Dermis microvascular lymphatic vessel endothelial cell (primary cell): ENCODE data around the gene CYB561D2. TPM values are rescaled to one million over a fixed set of nuclear protein-coding genes. Genes with fewer than 3 reads are reported as not detected.

Experiments
- DNase-seq, 2 donors: peaks; one replicate each; pipeline versions ENCODE4 v3.0.0 to v3.0.0-alpha.2; 2010; ENCODE audit warnings: low read depth in 2 of 2
- total RNA-seq: library from RNA; depleted of rRNA; stranded (reverse); fragments of >200 nt; gene quantifications from 2 replicates; pipeline ENCODE4 v1.2.1, GENCODE V29; 2014

CYB561D2 gene
- total RNA-seq, 1 donor from 2014 or later = 18.9 TPM

DNA sequence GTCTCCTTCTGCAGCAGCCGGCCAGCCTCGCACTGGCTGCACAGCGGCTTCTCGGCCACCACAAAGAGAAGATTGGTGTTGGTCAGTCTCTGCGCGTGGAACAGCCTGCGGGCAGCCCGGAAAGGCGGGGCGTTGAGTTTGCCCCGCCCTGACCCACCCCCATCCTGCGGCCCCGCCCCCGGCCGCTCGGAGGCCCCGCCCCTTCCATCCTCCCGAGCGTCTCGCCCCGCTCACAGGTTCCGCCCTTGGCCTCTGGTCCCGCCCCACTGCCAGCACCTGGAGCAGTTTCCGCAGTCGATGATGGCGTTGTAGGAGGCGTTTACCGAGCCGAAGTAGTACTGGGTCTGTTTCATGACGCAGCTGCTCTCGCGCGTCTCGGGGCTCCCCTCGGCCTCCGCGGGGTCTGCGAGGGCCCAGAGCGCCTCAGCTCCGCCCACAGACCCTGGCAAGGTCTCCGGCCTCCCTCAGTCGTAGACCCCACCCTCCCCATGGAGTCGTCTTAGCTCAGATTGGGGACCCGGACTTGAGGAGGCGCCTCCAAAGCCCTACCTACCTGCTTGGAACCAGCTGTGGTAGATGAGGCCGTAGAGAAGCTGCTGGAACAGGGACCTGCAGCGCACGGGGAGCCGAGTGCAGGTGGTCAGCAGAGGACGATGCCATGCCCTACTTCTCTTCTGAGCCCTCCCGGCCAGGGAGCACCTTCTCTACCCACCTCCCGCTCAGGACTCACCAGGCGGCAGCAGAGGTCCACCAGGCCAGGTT lies 14.6 kb downstream of the CYB561D2 start:
- peak in 1 of 2 donors; percentile 68 for DNase-seq

DNA sequence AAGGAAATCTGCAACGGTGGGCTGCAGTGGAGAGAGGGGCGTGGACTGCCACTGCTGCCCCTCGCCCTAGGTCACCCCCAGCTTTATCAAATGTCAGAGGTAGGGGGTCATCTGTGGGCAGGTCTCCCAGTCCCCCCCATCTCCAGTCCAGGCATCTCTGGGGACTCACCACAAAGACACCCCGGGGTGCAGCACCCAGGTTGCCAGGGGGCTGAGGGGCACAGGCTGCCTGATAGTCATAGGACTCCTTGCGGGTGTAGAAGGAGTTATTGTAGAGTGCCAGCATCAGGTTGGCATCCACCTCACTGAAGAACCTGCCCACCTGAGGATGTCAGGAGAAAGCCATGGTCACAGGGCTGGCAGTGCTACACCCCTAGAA lies 15.2 kb downstream of the CYB561D2 start:
- no peak for DNase-seq

DNA sequence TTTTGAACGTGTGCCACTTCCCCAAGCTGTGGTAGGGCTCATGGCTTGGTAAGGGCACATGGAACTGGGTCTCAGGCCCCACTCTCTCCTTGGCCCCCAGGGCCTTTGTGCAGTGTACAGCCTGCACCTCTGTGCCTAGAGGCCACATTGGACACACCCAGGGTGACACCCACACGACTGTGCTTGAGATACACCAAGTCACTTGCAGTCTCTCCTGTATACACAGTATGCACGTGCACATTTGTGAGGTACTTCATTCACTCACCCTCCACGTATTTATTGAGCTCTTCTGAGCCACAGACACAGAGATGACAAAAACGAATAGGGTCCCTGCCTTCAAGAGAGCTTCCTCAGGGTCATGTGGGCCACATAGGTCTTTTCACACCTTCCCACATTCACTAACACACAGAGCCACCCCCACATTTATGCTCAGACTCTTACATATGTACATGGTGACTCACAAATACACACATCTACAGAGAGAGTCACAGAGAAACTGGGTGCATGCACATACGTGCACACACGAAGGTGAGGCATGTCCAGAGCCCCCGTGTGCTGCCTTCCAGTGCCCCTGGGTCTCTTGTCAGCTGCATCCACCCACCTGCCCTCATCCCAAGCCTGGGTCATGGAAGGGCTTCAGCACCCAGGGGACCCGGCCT lies 18.5 kb downstream of the CYB561D2 start:
- DNase-seq = no peak

DNA sequence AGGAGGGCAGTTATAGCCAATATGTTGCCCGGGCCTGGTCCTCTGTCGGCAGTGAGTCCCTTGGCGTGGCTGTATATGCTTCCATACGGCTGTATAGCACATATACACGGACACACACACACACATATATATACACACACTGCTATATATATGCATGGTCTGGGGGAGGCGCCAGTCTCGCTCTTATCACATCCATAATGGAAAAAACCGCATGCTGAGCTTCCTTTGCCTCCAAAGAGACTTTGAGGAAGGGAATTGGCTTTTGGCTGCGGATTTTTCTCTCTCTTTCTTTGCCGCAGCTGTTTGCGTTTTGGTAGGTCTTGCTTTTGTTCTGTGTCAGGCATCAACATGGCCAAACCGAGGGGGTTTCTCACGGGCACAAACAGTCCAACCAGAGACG lies 19.9 kb downstream of the CYB561D2 start:
- DNase-seq = peak; percentile 46 to 54

DNA sequence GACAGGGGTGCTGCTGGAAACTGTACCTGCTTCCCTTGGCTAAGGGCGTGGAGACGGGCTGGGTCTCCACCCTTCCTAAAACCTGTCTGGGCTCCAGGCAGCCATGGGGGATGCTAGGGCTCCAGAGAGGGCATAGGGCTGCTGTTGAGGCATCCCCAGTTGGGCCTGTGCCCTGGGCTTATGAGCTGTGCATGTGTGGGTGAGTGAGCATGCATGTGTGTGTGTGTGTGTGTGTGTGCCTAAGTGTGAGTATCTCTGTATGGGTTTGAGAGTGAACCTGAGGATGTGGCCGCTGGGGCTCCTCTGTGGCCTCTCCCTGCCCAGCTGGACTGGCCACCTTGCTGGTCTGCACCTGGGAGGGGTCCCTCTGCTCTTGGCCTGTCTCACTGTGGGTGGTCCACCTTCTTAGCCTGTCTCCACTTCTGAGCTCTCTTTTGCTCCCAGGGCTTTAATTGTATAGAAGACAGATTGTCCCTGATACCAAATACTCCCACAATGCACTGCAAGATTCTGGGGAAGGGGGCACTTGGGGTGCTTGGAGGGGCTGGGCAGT lies 20.5 kb downstream of the CYB561D2 start:
- DNase-seq = no peak

DNA sequence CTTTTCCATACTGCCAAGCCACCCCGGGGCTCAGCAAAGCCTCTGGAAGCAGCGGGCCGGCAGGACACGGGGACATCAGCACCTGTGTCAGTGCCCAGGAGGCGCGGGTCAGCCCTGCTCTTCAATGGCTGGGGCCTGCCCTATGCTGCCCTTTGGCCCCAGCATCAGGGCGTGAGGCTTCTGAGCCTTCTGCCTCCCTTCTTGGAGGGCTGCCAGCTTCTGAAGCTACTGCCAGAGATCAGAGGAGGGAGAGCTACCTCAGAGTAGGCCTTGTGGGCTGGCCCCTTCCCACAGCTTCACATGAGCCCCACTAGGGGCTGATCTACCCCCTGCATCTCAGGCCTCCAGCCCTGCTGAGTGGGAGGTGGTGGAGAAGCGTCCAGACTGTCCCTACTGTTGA lies 21.7 kb downstream of the CYB561D2 start:
- no peak for DNase-seq

DNA sequence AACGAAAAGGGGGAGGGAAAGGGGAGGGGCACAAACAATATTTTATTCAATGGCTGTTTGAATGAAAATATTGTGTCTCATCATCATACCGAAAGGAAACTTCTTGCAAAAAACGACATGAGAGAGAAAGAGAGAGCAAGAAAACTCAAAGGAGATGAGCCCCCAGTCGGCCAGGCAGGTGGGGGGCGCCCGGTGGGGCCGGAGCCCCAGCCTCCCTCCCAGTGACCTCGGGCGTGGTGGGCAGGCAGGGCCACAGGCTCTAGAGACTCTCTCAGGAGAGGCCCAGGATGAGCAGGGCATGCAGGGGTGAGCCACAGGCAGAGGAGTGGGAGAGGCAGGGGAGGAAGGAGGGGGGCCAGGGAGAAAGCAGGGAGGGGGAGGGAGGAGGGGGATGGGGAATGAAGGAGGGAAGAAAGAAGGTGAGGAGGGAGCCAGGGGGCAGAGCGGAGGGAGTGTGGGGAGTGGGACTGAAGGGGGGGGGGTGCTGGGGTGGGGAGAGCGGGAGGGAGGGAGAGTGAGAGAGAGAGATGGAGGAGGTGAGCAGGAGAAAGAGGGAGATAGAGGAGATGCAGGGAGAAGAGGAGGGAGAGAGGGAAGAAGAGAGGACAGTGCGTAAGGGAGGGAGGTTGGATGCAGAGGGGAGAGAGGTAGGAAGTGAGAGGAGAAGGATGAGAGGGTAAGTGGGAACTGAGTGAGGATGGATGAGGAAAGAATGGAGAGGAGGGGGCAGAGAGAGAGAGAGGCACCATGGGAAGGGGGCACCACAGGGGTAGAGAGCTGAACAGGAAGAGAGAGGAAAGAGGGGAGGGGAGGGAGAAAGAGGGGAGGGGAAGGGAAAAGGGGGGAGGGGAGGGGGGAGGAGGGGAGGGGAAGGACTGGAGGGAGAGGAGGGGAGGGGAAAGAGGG lies 22.7 kb downstream of the CYB561D2 start:
- no peak for DNase-seq

DNA sequence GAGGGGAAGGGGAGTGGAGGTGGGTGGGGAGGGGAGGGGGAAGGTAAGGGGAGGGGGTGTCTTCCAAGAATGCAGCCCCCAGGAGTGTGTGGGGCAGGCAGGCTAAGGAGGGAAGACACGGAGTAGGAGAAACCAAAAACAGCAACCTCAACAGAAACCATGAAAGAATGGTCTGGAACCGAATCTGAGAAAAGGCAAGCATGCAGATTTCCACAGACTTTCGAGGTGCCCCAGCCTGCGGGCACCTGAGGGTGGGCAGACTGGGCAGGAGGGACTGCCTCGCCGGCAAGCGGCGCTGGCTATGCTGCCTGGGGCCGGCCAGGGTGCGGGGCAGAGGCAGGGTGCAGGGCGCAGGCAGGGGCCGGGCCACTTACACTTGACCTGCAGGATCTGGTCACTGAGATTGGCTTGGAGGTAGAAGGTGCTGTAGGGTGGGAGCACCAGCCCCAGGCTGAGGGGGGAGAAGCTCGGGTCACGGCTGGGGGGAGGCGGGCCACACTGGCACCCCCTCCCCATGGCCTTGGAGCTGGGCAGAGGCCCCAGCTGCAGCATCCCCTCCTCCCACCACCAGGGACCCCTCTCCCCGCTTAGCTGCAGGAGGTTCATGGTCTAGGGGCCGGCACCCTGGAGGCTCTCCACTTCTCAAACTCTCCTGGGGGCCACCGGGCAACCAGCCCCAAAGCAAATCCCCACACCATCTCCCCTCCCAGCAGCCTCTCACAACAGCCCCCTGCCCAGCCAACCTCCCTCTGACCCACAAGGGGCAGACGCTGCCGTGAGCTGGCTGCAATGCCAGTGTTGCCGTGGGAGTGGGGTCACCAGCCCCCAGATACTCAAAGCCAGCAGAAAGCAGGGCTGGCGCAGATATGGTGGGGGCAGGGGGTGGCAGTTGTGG lies 23.9 kb downstream of the CYB561D2 start:
- DNase-seq = no peak

DNA sequence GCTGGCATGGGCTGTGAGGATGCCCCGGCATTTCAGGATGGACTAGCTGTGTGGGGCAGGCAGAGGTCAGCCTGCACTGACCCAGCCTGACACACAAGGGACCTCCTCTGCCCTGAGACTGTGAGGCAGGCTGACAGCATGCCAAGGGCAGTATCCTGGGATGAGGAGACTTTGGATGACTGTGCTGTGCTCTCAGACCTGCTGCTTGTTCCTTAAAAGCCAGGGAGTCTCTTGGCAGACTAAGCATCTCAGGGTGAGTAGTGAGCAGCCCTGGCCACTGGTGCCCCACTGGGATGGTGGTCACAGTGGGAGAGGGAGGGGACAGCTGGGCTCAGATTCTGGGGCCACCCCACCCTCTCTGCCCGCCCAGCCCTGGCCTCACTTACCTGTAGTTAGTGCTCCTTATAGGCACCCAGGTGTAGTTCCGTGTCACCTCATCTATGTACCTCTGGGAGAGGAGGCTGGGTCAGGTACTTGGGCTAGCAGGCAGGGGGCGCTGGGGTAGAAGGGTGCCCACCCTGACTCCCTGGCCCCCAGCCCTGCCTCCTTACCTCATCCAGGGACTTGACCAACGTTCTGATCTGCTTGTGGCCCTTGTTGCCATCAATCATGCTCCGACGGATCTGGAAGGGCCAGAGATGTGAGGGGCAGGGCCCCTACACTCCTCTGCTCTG lies 24.7 kb downstream of the CYB561D2 start:
- no peak for DNase-seq

DNA sequence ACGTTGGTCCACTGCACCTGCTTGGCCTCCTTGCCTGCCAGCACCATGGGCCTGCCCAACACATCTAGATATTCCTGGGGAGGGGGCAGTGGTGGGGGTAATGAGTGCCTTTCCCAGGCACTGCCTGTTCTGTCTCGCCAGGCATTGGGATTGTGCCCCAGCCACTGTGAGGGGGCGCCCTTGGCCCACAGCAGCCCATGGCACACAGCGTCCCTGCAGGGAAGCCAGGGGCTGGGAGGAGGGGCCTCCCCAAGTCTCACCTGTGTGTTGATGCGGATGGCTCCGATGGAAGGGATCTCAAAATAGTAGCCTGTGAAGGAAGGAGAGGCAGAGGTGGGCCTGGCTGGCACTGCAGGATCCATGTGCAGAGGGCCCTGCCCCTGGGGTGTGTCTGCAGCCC lies 27.4 kb downstream of the CYB561D2 start:
- DNase-seq = no peak

DNA sequence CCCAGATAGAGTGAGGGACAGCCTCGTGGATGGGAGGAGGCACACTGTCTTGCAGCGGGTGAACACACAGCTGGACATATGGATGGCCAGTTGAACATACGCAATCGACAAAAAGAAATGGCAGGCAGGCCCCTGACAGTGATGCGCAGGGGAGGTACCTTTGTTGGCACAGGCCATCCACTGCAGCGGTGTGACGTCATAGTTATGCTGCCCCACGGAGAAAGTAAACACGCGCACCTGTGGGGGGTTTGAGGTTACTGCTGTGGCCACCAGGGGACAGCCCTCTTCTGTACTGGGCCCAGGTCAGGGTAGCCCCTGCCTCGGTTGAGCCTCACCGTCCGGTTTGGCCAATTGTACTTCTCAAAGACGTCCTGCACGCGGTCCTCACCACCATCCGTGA lies 28.1 kb downstream of the CYB561D2 start:
- no peak for DNase-seq

DNA sequence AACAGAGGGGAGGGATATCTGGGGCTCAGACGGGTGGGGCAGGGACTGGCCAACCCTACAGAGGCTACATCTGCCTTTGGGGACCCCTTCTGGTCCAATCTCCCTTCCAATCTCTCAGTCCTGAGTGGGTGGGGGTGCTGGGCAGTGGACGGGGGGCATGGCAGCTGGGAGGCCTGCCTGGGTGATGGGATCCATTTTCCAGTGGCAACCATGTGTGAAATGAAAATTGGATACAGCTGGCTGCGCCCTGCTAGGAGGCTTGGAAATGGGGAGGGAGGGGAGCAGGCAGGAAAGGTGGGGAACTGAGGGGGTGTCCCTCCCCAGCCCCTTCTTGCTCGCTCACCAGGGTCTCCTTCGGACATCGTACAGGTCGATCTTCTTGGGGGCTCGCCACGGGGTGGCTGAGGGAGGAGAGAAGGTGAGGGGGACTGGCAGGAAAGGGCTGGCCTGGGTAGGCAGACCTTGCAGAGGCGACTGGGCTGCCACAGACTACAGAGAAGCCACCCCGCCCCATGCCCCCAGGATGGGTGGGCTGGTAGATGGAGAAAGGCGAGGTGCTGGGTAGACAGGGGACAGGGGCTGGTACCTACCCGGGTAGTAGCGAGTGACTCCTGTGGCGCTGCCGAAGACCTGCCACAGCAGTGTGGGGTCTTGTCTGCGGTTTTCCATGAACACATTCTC lies 29.9 kb downstream of the CYB561D2 start:
- no peak for DNase-seq

DNA sequence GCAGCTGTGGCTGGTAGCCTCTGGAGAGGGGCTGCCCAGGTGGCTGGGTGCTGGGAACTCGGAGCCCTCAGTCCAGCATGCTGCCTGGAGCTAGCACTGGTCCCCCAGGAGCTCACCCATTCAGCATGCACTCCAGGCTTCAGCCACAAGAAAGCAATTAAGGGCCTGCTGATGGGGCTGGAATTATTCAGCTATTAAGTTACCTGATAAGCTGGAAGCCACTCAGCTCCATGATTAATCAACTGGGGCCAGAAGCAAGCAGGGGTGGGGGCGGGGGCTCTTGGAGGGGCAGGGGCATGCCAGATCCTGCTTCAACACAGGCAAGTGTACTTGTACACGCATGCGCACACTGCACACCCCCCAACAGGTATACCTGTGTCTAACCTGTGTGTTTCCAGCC lies 30.7 kb downstream of the CYB561D2 start:
- no peak for DNase-seq

DNA sequence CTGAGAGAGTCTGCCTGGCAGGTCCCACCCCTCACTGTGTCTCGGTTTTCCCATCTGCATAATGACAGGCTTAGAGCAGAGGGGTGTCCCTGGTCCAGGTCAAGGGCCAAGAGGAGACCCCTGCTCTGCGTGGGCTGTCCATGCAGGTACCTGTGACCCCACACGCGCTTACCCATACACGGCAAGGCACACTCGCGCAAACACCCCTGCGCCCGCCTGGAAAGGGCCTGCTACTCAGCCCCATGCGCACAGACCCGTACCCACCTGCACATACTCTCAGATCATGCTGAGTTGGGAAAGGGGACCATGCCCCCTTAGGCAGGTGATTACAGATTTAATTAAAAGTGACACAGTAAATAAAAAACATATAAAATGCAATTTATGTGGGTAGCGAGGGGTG lies 32.1 kb downstream of the CYB561D2 start:
- no peak for DNase-seq

DNA sequence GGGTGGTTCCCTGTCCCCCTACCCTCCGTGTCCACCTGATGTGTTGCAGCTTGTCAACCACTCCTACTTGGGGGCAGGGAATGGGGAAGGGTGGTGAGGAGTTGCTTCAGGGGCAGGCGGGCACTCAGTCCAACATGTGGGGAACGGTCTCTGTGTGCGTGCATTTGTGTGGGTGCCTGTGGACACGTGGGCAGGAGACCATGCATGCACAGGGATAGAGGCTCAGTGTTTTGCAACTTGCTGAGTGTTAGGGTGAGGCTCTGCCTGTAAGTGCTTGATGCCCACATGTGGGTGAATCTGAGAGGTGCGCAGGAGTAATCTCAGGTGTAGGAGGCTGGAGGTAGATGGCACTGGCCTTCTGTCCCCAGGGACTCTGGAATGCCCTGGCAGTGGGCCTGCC lies 33.1 kb downstream of the CYB561D2 start:
- no peak for DNase-seq

DNA sequence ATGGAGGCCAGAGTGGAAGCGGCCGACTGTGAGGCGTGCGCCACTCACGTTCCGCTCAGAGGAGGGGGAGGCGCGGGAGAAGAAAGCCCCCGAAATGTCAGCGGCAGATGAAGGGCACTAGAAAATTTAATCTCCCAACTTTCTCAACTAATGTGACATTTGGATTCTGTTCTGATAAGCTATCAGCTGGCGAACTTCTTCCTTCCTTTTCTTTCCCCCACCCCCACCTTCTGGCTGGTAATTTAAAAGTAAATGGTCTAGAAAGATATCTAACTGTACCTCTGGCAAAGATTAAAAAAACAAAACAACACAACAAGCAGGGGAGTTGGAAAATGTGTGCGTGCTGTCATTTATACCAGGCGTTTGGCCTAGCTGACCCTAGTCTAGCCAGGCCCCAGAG lies 35.1 kb downstream of the CYB561D2 start:
- no peak for DNase-seq

DNA sequence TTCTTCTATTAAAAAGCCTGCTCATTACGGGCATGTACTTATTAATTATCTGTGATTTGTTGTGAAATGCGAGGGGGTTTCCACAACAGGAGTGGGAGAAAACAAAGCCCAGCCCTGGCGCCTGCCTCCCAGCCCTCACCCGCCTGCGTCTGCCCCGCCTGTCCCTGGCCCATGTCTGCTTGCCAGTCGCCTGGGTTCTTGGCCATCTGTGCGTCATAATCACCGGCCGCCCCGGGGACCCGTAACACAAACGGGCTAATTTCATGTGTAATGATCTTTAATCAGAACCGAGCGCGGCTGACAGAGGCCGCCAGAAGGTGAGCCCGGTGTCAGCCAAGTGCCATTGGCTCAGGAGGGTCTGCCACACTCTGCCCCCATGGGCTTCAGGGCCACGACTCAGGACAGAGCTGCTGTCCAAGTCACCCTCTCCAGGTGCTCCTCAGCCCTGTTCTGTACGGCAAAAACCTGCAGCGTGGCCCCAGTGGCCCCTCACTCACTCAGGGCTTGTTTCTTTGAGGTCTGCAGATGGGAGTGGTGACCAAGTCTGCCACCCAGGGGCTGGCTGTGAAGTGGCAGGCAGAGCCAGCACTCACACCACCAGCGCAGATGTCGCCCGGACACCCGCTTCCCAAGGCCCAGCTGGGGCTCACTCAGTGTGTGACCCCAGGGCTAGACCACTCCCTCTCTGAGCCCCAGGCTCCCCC lies 37.5 kb downstream of the CYB561D2 start:
- peak in 1 of 2 donors; percentile 9 for DNase-seq

DNA sequence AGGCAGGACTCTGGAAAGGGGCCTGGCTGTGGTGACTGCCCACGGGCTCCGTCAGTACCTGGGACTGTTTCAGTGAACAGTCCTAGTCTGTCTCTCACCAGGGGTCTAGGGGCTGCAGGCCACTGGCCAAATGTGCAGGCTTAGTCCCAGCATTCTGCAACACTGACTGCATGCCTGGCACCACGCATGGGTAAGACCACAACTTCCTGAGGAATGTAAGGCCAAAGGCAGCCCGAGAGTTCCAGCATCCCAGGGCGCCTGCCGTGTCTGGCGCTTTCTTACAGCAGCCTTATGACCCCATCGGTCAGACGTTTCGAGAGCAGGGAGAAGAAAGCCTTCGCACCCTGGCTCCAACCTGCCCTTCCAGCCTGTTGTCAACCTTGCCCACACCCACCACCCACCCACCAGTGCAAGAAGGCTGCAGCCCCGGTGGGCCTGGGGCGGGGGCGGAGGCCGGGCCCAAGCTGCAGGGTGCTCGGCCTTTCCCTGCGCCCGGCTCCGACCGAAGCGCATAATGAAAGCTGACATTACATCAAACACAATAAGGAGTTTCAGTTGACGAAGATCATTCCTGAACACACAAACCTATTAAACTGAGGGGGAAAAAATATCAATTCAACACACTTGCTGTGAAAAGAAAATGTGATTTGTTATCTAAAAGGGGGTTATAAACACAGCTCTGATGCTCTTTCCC lies 38.2 kb downstream of the CYB561D2 start:
- DNase-seq = no peak

DNA sequence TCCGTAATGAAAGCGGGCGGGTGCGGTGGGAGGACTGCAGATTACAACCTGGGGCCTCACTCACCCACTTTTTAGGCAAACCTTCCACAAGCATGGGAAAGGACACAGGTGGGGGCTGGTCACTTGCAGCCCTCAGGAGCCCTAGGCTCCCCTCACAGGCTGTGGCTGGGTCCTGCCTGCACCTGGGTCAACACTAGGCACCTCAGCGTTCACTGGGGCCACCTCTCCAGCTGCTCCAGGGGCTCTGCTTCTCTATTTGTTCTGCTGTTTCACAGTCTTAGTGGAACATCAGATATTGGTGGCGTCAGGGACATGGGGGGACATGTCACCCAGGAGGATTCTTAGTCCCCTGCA lies 38.7 kb downstream of the CYB561D2 start:
- no peak for DNase-seq
